Loucy (cell line): ENCODE data around the gene APBA3.

ENCODE experiments used
- EZH2phosphoT487 ChIP-seq: fragments of 200-600 bp; IDR thresholded peaks from 2 replicates; pipeline ENCODE4 v1.6.1; 2018; ENCODE audit warnings: antibody characterized with exemption, mild to moderate bottlenecking, moderate library complexity, borderline replicate concordance
- TF ChIP-seq, protein P1 (sequence below): fragments of 200-600 bp; sonication (generic); conservative IDR thresholded peaks from 2 replicates; pipeline ENCODE4 v1.5.1; 2014; ENCODE audit warnings: mild to moderate bottlenecking, antibody characterized with exemption, low read length

GRCh38 chr19:3767050-3767449 is 5.6 kb upstream of the APBA3 start:
- TF ChIP-seq, protein P1, sequence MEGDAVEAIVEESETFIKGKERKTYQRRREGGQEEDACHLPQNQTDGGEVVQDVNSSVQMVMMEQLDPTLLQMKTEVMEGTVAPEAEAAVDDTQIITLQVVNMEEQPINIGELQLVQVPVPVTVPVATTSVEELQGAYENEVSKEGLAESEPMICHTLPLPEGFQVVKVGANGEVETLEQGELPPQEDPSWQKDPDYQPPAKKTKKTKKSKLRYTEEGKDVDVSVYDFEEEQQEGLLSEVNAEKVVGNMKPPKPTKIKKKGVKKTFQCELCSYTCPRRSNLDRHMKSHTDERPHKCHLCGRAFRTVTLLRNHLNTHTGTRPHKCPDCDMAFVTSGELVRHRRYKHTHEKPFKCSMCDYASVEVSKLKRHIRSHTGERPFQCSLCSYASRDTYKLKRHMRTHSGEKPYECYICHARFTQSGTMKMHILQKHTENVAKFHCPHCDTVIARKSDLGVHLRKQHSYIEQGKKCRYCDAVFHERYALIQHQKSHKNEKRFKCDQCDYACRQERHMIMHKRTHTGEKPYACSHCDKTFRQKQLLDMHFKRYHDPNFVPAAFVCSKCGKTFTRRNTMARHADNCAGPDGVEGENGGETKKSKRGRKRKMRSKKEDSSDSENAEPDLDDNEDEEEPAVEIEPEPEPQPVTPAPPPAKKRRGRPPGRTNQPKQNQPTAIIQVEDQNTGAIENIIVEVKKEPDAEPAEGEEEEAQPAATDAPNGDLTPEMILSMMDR: no peak
- TF ChIP-seq EZH2phosphoT487: no peak
